Measurements from ENCODE around the gene ST3GAL5. TPM values are rescaled to one million over a fixed set of nuclear protein-coding genes. Genes with fewer than 3 reads are reported as not detected.

The ST3GAL5 gene
- total and polyA plus RNA-seq, 2 experiments from 2014 or later, result 3.2 to 7.9 TPM

DNA sequence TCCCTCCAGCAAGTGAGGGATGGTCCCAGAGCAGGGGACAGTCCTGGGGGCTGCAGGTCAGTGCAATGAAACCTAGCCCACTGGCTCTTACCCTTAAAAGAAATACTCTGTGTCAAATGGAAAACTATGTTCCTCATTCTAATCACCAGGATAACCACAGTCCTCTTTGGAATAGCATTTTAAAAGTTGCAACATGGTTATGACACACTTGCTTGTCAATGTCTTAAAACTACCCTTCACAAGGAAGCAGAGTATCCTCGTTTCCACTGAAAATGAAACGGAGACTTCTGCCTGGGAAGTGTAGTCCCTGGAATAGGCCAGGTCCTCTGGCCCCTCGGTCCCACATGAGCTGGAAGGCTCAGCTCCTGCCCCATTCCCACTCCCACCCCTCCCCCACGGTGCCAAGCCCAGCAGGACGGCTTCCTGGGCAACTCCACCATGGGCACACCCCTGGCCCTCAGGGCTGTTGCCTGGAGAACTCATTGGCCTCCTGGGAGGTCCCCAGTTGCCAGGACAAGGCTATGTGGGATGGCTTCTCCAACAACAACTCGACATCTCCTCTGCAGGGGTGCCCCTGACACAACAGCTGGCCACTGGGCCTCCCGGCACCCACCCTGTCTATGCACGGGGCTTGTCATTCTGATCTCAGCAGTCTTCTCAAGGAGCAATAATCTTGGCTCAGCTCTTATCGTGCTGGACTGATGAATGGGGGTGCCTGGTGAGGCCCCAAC is 38.3 kb upstream of the ST3GAL5 start:
- Mint-ChIP-seq H3K4me3 (no peak overlapping the region), H3K27ac (no peak overlapping the region)
- ATAC-seq, result no peak

More for the DNA sequence above, 38.3 kb upstream of the ST3GAL5 start:
- TF ChIP-seq ZNF331 (CRISPR knock-in tag; IDR thresholded peaks at IDR 0.05; ENCODE audit: low read depth), result no peak
- TF ChIP-seq EZH2 (IDR thresholded peaks at IDR 0.05; ENCODE audit: low read depth, unreplicated experiment), result no peak
- TF ChIP-seq STAT1 (IDR thresholded peaks at IDR 0.05; ENCODE audit: unreplicated experiment), result no peak
- TF ChIP-seq CREB1 (CRISPR knock-in tag; IDR thresholded peaks at IDR 0.05; ENCODE audit: low read depth), result no peak
- TF ChIP-seq, protein P1, sequence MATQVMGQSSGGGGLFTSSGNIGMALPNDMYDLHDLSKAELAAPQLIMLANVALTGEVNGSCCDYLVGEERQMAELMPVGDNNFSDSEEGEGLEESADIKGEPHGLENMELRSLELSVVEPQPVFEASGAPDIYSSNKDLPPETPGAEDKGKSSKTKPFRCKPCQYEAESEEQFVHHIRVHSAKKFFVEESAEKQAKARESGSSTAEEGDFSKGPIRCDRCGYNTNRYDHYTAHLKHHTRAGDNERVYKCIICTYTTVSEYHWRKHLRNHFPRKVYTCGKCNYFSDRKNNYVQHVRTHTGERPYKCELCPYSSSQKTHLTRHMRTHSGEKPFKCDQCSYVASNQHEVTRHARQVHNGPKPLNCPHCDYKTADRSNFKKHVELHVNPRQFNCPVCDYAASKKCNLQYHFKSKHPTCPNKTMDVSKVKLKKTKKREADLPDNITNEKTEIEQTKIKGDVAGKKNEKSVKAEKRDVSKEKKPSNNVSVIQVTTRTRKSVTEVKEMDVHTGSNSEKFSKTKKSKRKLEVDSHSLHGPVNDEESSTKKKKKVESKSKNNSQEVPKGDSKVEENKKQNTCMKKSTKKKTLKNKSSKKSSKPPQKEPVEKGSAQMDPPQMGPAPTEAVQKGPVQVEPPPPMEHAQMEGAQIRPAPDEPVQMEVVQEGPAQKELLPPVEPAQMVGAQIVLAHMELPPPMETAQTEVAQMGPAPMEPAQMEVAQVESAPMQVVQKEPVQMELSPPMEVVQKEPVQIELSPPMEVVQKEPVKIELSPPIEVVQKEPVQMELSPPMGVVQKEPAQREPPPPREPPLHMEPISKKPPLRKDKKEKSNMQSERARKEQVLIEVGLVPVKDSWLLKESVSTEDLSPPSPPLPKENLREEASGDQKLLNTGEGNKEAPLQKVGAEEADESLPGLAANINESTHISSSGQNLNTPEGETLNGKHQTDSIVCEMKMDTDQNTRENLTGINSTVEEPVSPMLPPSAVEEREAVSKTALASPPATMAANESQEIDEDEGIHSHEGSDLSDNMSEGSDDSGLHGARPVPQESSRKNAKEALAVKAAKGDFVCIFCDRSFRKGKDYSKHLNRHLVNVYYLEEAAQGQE (IDR thresholded peaks at IDR 0.05; ENCODE audit: unreplicated experiment), result no peak
- TF ChIP-seq JUNB (IDR thresholded peaks at IDR 0.05; ENCODE audit: unreplicated experiment), result no peak
- TF ChIP-seq, protein P2, sequence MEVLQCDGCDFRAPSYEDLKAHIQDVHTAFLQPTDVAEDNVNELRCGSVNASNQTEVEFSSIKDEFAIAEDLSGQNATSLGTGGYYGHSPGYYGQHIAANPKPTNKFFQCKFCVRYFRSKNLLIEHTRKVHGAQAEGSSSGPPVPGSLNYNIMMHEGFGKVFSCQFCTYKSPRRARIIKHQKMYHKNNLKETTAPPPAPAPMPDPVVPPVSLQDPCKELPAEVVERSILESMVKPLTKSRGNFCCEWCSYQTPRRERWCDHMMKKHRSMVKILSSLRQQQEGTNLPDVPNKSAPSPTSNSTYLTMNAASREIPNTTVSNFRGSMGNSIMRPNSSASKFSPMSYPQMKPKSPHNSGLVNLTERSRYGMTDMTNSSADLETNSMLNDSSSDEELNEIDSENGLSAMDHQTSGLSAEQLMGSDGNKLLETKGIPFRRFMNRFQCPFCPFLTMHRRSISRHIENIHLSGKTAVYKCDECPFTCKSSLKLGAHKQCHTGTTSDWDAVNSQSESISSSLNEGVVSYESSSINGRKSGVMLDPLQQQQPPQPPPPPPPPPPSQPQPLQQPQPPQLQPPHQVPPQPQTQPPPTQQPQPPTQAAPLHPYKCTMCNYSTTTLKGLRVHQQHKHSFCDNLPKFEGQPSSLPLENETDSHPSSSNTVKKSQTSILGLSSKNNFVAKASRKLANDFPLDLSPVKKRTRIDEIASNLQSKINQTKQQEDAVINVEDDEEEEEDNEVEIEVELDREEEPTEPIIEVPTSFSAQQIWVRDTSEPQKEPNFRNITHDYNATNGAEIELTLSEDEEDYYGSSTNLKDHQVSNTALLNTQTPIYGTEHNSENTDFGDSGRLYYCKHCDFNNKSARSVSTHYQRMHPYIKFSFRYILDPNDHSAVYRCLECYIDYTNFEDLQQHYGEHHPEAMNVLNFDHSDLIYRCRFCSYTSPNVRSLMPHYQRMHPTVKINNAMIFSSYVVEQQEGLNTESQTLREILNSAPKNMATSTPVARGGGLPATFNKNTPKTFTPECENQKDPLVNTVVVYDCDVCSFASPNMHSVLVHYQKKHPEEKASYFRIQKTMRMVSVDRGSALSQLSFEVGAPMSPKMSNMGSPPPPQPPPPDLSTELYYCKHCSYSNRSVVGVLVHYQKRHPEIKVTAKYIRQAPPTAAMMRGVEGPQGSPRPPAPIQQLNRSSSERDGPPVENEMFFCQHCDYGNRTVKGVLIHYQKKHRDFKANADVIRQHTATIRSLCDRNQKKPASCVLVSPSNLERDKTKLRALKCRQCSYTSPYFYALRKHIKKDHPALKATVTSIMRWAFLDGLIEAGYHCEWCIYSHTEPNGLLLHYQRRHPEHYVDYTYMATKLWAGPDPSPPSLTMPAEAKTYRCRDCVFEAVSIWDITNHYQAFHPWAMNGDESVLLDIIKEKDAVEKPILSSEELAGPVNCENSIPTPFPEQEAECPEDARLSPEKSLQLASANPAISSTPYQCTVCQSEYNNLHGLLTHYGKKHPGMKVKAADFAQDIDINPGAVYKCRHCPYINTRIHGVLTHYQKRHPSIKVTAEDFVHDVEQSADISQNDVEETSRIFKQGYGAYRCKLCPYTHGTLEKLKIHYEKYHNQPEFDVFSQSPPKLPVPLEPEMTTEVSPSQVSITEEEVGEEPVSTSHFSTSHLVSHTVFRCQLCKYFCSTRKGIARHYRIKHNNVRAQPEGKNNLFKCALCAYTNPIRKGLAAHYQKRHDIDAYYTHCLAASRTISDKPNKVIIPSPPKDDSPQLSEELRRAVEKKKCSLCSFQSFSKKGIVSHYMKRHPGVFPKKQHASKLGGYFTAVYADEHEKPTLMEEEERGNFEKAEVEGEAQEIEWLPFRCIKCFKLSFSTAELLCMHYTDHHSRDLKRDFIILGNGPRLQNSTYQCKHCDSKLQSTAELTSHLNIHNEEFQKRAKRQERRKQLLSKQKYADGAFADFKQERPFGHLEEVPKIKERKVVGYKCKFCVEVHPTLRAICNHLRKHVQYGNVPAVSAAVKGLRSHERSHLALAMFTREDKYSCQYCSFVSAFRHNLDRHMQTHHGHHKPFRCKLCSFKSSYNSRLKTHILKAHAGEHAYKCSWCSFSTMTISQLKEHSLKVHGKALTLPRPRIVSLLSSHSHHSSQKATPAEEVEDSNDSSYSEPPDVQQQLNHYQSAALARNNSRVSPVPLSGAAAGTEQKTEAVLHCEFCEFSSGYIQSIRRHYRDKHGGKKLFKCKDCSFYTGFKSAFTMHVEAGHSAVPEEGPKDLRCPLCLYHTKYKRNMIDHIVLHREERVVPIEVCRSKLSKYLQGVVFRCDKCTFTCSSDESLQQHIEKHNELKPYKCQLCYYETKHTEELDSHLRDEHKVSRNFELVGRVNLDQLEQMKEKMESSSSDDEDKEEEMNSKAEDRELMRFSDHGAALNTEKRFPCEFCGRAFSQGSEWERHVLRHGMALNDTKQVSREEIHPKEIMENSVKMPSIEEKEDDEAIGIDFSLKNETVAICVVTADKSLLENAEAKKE (CRISPR knock-in tag; IDR thresholded peaks at IDR 0.05), result no peak
- TF ChIP-seq EZH2phosphoT487 (IDR thresholded peaks at IDR 0.05; ENCODE audit: unreplicated experiment), result no peak
- TF ChIP-seq POLR2AphosphoS5 (IDR thresholded peaks at IDR 0.05; ENCODE audit: low read depth), result no peak
- TF ChIP-seq, protein P3, sequence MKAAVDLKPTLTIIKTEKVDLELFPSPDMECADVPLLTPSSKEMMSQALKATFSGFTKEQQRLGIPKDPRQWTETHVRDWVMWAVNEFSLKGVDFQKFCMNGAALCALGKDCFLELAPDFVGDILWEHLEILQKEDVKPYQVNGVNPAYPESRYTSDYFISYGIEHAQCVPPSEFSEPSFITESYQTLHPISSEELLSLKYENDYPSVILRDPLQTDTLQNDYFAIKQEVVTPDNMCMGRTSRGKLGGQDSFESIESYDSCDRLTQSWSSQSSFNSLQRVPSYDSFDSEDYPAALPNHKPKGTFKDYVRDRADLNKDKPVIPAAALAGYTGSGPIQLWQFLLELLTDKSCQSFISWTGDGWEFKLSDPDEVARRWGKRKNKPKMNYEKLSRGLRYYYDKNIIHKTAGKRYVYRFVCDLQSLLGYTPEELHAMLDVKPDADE (IDR thresholded peaks at IDR 0.05), result no peak
- no peak for TF ChIP-seq ZNF114 (CRISPR knock-in tag; IDR thresholded peaks at IDR 0.05)
- TF ChIP-seq NANOG (IDR thresholded peaks at IDR 0.05; ENCODE audit: borderline replicate concordance), result no peak
- no peak for TF ChIP-seq CTCF (conservative IDR thresholded peaks at IDR 0.05; ENCODE audit: low read depth in 2 of 2)
- H3K4me1 ChIP-seq (ENCODE audit: insufficient read depth), result no peaks in the 10 kb centered on the region
- Mint-ChIP-seq H3K27me3 (ENCODE audit: insufficient read depth, low read depth, poor library complexity) (no peaks in the 10 kb centered on the region), H3K4me1 (no peaks in the 10 kb centered on the region), H3K36me3 (ENCODE audit: low read depth) (no peaks in the 10 kb centered on the region), H3K9me3 (no peaks in the 10 kb centered on the region; the same call in 2 of the 3 replicates)
- no peak overlapping the region for H3K4me3 ChIP-seq
- DNase-seq (ENCODE audit: low spot score), result no peak
- H2AFZ ChIP-seq, result no peak overlapping the region
- H3K79me2 ChIP-seq (replicated peaks; ENCODE audit: insufficient read depth), result no peaks in the 10 kb centered on the region
- no peaks in the 10 kb centered on the region for H3F3A ChIP-seq (replicated peaks; ENCODE audit: low read depth)
- H3K4me2 ChIP-seq, result no peak overlapping the region
- H3K27me3 ChIP-seq (ENCODE audit: insufficient read depth), result no peaks in the 10 kb centered on the region
- H3K9me2 ChIP-seq (ENCODE audit: insufficient read depth), result no peaks in the 10 kb centered on the region
- H3K27ac ChIP-seq (ENCODE audit: low read depth), result no peak overlapping the region
- H3K36me3 ChIP-seq (ENCODE audit: insufficient read depth), result no peaks in the 10 kb centered on the region
- no peaks in the 10 kb centered on the region for H4K20me1 ChIP-seq (replicated peaks; ENCODE audit: insufficient read depth)

All from GM23338 (cell line).